GM12892 (cell line): Measurements from ENCODE around the gene HSP90AA1.
"Not testable (repeated sequence)": the region's sequence is repeated elsewhere in the genome, so short reads cannot be mapped to it uniquely, and the experiment has no call there.

ENCODE experiments used
- POLR2A ChIP-seq: IDR thresholded peaks from 2 replicates; pipeline ENCODE4 v1.6.1; 2011; ENCODE audit warnings: low read depth, low read length, control low read depth
- POLR2AphosphoS5 ChIP-seq: IDR thresholded peaks from 2 replicates; pipeline ENCODE4 v1.6.1; 2011; ENCODE audit warnings: low read depth, low read length, control low read depth
- TAF1 ChIP-seq: IDR thresholded peaks from 2 replicates; pipeline ENCODE4 v1.6.1; 2011; ENCODE audit warnings: low read depth, mild to moderate bottlenecking, control low read depth, low read length, borderline replicate concordance

GRCh38 chr14:102064590-102064989 is 22.3 kb downstream of the HSP90AA1 start:
- not testable (repeated sequence) for TF ChIP-seq POLR2A, POLR2AphosphoS5, TAF1
